ENCODE measurements around the gene UTF1. TPM values are rescaled to one million over a fixed set of nuclear protein-coding genes. Genes with fewer than 3 reads are reported as not detected.

The UTF1 gene
- total and polyA plus RNA-seq, 2 of the 8 experiments (the other 6 are each of a cell fraction or from before 2014, with no cell fraction given) = 0.47 to 21.8 TPM

- TF ChIP-seq SAP30 (IDR thresholded peaks at IDR 0.05; ENCODE audit: insufficient read depth, insufficient replicate concordance, low read length) (no peak), SP1 (IDR thresholded peaks at IDR 0.05; ENCODE audit: low read depth, low read length) (no peak), KDM1A (IDR thresholded peaks at IDR 0.05; ENCODE audit: borderline replicate concordance, low read length) (no peak), SUZ12 (IDR thresholded peaks at IDR 0.05; ENCODE audit: low read length) (no peak), RNF2 (IDR thresholded peaks at IDR 0.05; ENCODE audit: borderline replicate concordance, low read depth, low read length, missing control alignments, poor library complexity, severe bottlenecking) (no peak), EP300 (IDR thresholded peaks at IDR 0.05; ENCODE audit: borderline replicate concordance in 1 of 2, low read depth in 2 of 2, low read length in 2 of 2) (no peak)
These were observed 17.0 kb upstream of the UTF1 start (continued) for GRCh38 chr10:133212853-133213494.
